IMR-90 (cell line): Measurements from ENCODE around the gene MLLT1. TPM values are rescaled to one million over a fixed set of nuclear protein-coding genes. Genes with fewer than 3 reads are reported as not detected.

ENCODE experiments used
- ATAC-seq: fragments of 200-7000 bp; cut with Tn5 transposase; 2 replicates; pipeline ENCODE4 v1.9.1; 2020; ENCODE audit warnings: low read depth, mild to moderate bottlenecking, moderate library complexity
- BruUV-seq: library from RNA; stranded (reverse); fragments of 400-500 nt; replicated peaks from 2 replicates; lab custom pipeline; 2021; lab: Mats Ljungman, UMichigan
- CTCF ChIA-PET: fragments of 300-600 bp; formaldehyde crosslinking; extraction: SDS; loops from one replicate; lab custom pipeline; 2021; ENCODE audit warnings: antibody characterized with exemption; lab: Yijun Ruan, JAX
- POLR2A ChIA-PET: fragments of 300-600 bp; sonication (Branson Sonifier 250); formaldehyde crosslinking; loops from one replicate; lab custom pipeline; 2022; ENCODE audit warnings: antibody characterized with exemption; ENCODE audit not compliant: unreplicated experiment; lab: Charles Lee
- DNase-seq: peaks from one replicate; pipeline ENCODE4 v3.0.0; 2013
- H2AFZ ChIP-seq: replicated peaks from 2 replicates; pipeline ENCODE3; 2013; ENCODE audit warnings: low read length, mild to moderate bottlenecking; ENCODE audit not compliant: poor library complexity
- H2AK5ac ChIP-seq: 2 replicates; pipeline ENCODE4 v1.6.1; 2013; ENCODE audit warnings: low read depth, low read length, inconsistent platforms
- H2AK9ac ChIP-seq: replicated peaks from 2 replicates; pipeline ENCODE3; 2013; ENCODE audit warnings: mild to moderate bottlenecking, low read depth, low read length, moderate library complexity; ENCODE audit not compliant: poor library complexity
- H2BK120ac ChIP-seq: 2 replicates; pipeline ENCODE4 v1.6.1; 2013; ENCODE audit warnings: low read depth, low read length, inconsistent platforms
- H2BK15ac ChIP-seq: 3 replicates; pipeline ENCODE4 v1.6.1; 2013; ENCODE audit warnings: low read depth, low read length, inconsistent platforms
- H2BK20ac ChIP-seq: 2 replicates; pipeline ENCODE4 v1.6.1; 2013; ENCODE audit warnings: low read depth, mild to moderate bottlenecking, inconsistent platforms, low read length, moderate library complexity
- H2BK5ac ChIP-seq: 2 replicates; pipeline ENCODE4 v1.6.1; 2013; ENCODE audit warnings: mild to moderate bottlenecking, low read depth, low read length, inconsistent platforms; ENCODE audit not compliant: poor library complexity, severe bottlenecking
- H3K14ac ChIP-seq: replicated peaks from 2 replicates; pipeline ENCODE4 v1.6.1; 2013; ENCODE audit warnings: low read depth, low read length, inconsistent platforms
- H3K18ac ChIP-seq: 2 replicates; pipeline ENCODE4 v1.6.1; 2013; ENCODE audit warnings: low read depth, low read length, control low read depth
- H3K23ac ChIP-seq: 2 replicates; pipeline ENCODE4 v1.6.1; 2013; ENCODE audit warnings: low read depth, low read length, inconsistent platforms
- H3K27ac ChIP-seq: 2 replicates; pipeline ENCODE4 v1.5.1; 2013; ENCODE audit warnings: mild to moderate bottlenecking, control low read depth, low read length; ENCODE audit not compliant: insufficient read depth
- H3K27me3 ChIP-seq: 2 replicates; pipeline ENCODE4 v1.6.1; 2013; ENCODE audit warnings: low read length; ENCODE audit not compliant: control insufficient read depth, insufficient read depth
- H3K36me3 ChIP-seq: 2 replicates; pipeline ENCODE4 v1.6.1; 2013; ENCODE audit warnings: low read length, mixed read lengths; ENCODE audit not compliant: control insufficient read depth, insufficient read depth
- H3K4ac ChIP-seq: 2 replicates; pipeline ENCODE4 v1.6.1; 2013; ENCODE audit warnings: low read depth, low read length, inconsistent platforms
- H3K4me1 ChIP-seq: 2 replicates; pipeline ENCODE4 v1.6.1; 2013; ENCODE audit warnings: low read length, mixed read lengths; ENCODE audit not compliant: control insufficient read depth, insufficient read depth
- H3K4me2 ChIP-seq: 2 replicates; pipeline ENCODE4 v1.6.1; 2013; ENCODE audit warnings: low read depth, mild to moderate bottlenecking, control low read depth, low read length, moderate library complexity
- H3K4me3 ChIP-seq: 2 replicates; pipeline ENCODE4 v1.5.1; 2013; ENCODE audit warnings: low read depth, mild to moderate bottlenecking, control low read depth, low read length, moderate library complexity; ENCODE audit not compliant: insufficient read depth
- H3K56ac ChIP-seq: 2 replicates; pipeline ENCODE4 v1.6.1; 2013; ENCODE audit warnings: low read length, inconsistent platforms; ENCODE audit not compliant: insufficient read depth; ENCODE audit errors: extremely low read depth
- H3K79me1 ChIP-seq, 2 experiments: 2 replicates each; pipeline ENCODE4 v1.6.1; 2013; ENCODE audit warnings: low read length in 2 of 2, inconsistent platforms in 1 of 2, low read depth in 1 of 2
- H3K9ac ChIP-seq: 2 replicates; pipeline ENCODE4 v1.6.1; 2013; ENCODE audit warnings: low read depth, low read length, control low read depth
- H3K9me1 ChIP-seq: 2 replicates; pipeline ENCODE4 v1.6.1; 2013; ENCODE audit warnings: low read length, inconsistent platforms; ENCODE audit not compliant: insufficient read depth
- H3K9me3 ChIP-seq: 2 replicates; pipeline ENCODE4 v1.6.1; 2013; ENCODE audit warnings: low read length; ENCODE audit not compliant: control insufficient read depth, insufficient read depth
- H4K20me1 ChIP-seq: 2 replicates; pipeline ENCODE4 v1.6.1; 2013; ENCODE audit warnings: low read length, inconsistent platforms; ENCODE audit not compliant: insufficient read depth
- H4K5ac ChIP-seq: 2 replicates; pipeline ENCODE4 v1.6.1; 2013; ENCODE audit warnings: mild to moderate bottlenecking, low read depth, low read length, control low read depth
- H4K8ac ChIP-seq, 2 experiments: 2 replicates each; pipeline ENCODE4 v1.6.1; 2013; ENCODE audit warnings: low read depth in 2 of 2, low read length in 2 of 2, control low read depth in 1 of 2, inconsistent platforms in 1 of 2
- H4K91ac ChIP-seq: 2 replicates; pipeline ENCODE4 v1.6.1; 2013; ENCODE audit warnings: low read depth, low read length, inconsistent platforms; ENCODE audit not compliant: insufficient read depth
- BHLHE40 ChIP-seq: fragments of 150-350 bp; IDR thresholded peaks from 2 replicates; pipeline ENCODE4 v1.6.1; 2016; ENCODE audit warnings: mild to moderate bottlenecking, low read depth, low read length
- CEBPB ChIP-seq: IDR thresholded peaks from 2 replicates; pipeline ENCODE4 v1.6.1; 2012; ENCODE audit warnings: low read depth, low read length, improper control_type of control experiment
- CHD1 ChIP-seq: IDR thresholded peaks from 2 replicates; pipeline ENCODE4 v1.6.1; 2012; ENCODE audit warnings: low read depth, low read length, improper control_type of control experiment
- ELK1 ChIP-seq: fragments of 150-350 bp; IDR thresholded peaks from 2 replicates; pipeline ENCODE4 v1.6.1; 2016; ENCODE audit warnings: low read depth, mild to moderate bottlenecking, low read length, moderate library complexity, borderline replicate concordance
- FOS ChIP-seq: fragments of 150-350 bp; IDR thresholded peaks from 2 replicates; pipeline ENCODE4 v1.6.1; 2016; ENCODE audit warnings: low read depth, low read length
- MAFK ChIP-seq: IDR thresholded peaks from 2 replicates; pipeline ENCODE4 v1.6.1; 2012; ENCODE audit warnings: low read depth, low read length, improper control_type of control experiment
- MAZ ChIP-seq: IDR thresholded peaks from 2 replicates; pipeline ENCODE4 v1.6.1; 2012; ENCODE audit warnings: low read depth, mild to moderate bottlenecking, low read length, improper control_type of control experiment, moderate library complexity, borderline replicate concordance
- MXI1 ChIP-seq: IDR thresholded peaks from 2 replicates; pipeline ENCODE4 v1.6.1; 2012; ENCODE audit warnings: low read depth, mild to moderate bottlenecking, low read length, moderate library complexity, borderline replicate concordance
- NFE2L2 ChIP-seq: fragments of 150-350 bp; IDR thresholded peaks from 2 replicates; pipeline ENCODE4 v1.6.1; 2016; ENCODE audit warnings: low read depth, mild to moderate bottlenecking, low read length
- POLR2A ChIP-seq: IDR thresholded peaks from 2 replicates; pipeline ENCODE4 v1.6.1; 2012; ENCODE audit warnings: mild to moderate bottlenecking, low read depth, low read length
- RAD21 ChIP-seq: IDR thresholded peaks from 2 replicates; pipeline ENCODE4 v1.6.1; 2012; ENCODE audit warnings: low read length, improper control_type of control experiment
- RCOR1 ChIP-seq: IDR thresholded peaks from 2 replicates; pipeline ENCODE4 v1.6.1; 2012; ENCODE audit warnings: mild to moderate bottlenecking, low read length, improper control_type of control experiment; ENCODE audit not compliant: insufficient replicate concordance
- RFX5 ChIP-seq: IDR thresholded peaks from 2 replicates; pipeline ENCODE4 v1.8.0; 2012; ENCODE audit warnings: low read depth, mild to moderate bottlenecking, low read length, moderate library complexity
- WGBS, 2 experiments: methylation state at CpG; one replicate each; pipeline versions ENCODE4 v1.1.5 to v1.1.7; 2013; ENCODE audit warnings: missing lambda C conversion rate in 2 of 2; ENCODE audit not compliant: insufficient read length in 1 of 2; ENCODE audit errors: extremely low coverage in 2 of 2; 5-methylcytosine and 5-hydroxymethylcytosine counted together
- dilution Hi-C: fragments of 300-500 bp; cut with HindIII; formaldehyde crosslinking; loops from one replicate; pipeline ENCODE4 v1.14.3; 2018; ENCODE audit warnings: low sequenced_read_pairs; ENCODE audit not compliant: unreplicated experiment
- in situ Hi-C: fragments of 300-500 bp; cut with MboI; formaldehyde crosslinking; loops from 3 replicates; pipeline ENCODE4 v1.14.3; 2019; ENCODE audit warnings: low sequenced_read_pairs, inconsistent platforms, mixed read lengths
- intact Hi-C: fragments of 100-400 bp; cut with micrococcal nuclease; formaldehyde crosslinking; loops from 2 replicates; pipeline ENCODE4 v1.10.0; 2022
- polyA plus RNA-seq, 3 experiments: library from polyadenylated mRNA; depleted of rRNA; stranded (reverse); fragments of >200 nt; gene quantifications; 2 replicates each; pipeline ENCODE4 v1.2.3, GENCODE V29; 2012; ENCODE audit warnings: low replicate concordance in 1 of 3
- total RNA-seq: library from RNA; depleted of rRNA; stranded (reverse); fragments of >200 nt; gene quantifications from 2 replicates; pipeline ENCODE4 v1.2.3, GENCODE V29; 2012
- TF ChIP-seq, protein P1 (sequence below): conservative IDR thresholded peaks from 2 replicates; pipeline ENCODE4 v1.5.1; 2012; ENCODE audit warnings: mild to moderate bottlenecking, low read depth, low read length, improper control_type of control experiment
- TF ChIP-seq, protein P2 (sequence below): fragments of 150-350 bp; IDR thresholded peaks from 2 replicates; pipeline ENCODE4 v1.6.1; 2017; ENCODE audit warnings: mild to moderate bottlenecking, antibody characterized with exemption, low read length, low read depth

The MLLT1 gene
- total and polyA plus RNA-seq, 2 of the 4 experiments (the other 2 are of a cell fraction) = 1.3 to 30.6 TPM

DNA sequence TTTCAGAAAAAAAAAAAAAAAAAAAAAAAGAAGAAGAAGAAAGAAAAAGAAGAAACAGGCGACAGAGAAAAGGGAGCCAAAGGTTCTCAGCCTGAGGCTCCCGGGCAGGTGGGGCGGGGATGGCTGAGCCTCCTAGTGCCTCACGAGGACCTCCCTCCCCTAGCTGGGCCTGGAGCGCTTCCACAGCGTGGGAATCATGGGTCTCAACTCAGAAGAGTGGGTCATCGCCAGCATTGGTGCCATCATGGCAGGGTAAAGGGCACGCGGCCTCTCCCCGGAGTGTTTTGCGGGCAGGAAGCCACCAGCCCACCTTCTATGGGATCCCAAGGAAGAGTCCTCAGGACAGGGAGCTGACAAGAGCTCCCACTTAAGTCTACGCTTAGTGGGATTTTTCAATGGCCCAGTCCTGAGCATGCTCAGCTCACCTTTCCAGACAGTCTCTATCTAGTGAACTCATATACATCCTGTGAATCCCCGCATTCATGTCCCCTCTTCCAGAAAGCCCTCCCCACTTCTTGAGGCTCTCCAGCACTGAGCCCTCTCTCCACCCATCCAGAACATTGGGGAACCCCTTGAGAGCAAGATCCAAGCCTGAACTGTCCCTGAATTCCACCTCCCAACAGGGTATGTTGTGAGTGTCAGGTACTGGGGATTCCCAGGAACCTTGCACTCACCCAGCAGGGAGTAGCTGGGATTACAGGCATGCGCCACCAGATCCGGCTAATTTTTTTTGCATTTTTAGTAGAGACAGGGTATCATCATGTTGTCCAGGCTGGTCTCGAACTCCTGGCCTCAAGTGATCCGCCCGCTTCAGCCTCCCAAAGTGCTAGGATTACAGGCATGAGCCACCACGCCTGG, 74.7 kb downstream of the MLLT1 start:
- Histone ChIP-seq H3K4ac (no peak overlapping the region), H3K36me3 (no peaks in the 10 kb centered on the region), H3K9ac (no peak overlapping the region), H3K18ac (no peak overlapping the region), H3K4me1 (peaks cover 6% of the 10 kb centered on the region), H2BK120ac (no peak overlapping the region), H3K9me3 (no peaks in the 10 kb centered on the region), H2AK9ac (no peak overlapping the region), H3K4me2 (no peak overlapping the region), H3K56ac (no peak overlapping the region), H3K14ac (no peak overlapping the region), H3K27me3 (no peaks in the 10 kb centered on the region), H3K23ac (no peak overlapping the region), H4K91ac (no peak overlapping the region), H3K27ac (no peak overlapping the region), H4K20me1 (no peaks in the 10 kb centered on the region), H2AK5ac (no peak overlapping the region), H3K9me1 (no peaks in the 10 kb centered on the region; the same call in 1 of the 2 replicates), H2AFZ (no peak overlapping the region), H4K8ac (no peak overlapping the region), H3K79me1 (no peaks in the 10 kb centered on the region), H2BK15ac (no peak overlapping the region), H2BK5ac (no peak overlapping the region), H4K5ac (no peak overlapping the region), H2BK20ac (no peak overlapping the region), H3K4me3 (no peak overlapping the region)
- dilution Hi-C loops = no loop called here
- in situ Hi-C loops = no loop called here
- ChIA-PET CTCF (interaction anchor here (0.8 kb wide), 1 partner anchor 156 kb away, joined by 3 read pairs; no protein-coding TSS in a partner anchor), POLR2A (no interaction called here)
- 100% methylated on average over 6 of the region's 19 CpGs; no CpG with 5 or more reads in 1 of the 2 experiments for WGBS, 2 experiments
- intact Hi-C loops = no loop called here
- DNase-seq (no peak), ATAC-seq (no peak)
- BruUV-seq = no TSS peak
- no peak for TF ChIP-seq MAFK
- TF ChIP-seq RAD21 = no peak
- no peak for TF ChIP-seq NFE2L2
- TF ChIP-seq ELK1 = no peak
- TF ChIP-seq POLR2A = no peak
- no peak for TF ChIP-seq CHD1
- TF ChIP-seq CEBPB = no peak
- no peak for TF ChIP-seq MXI1
- no peak for TF ChIP-seq RFX5
- no peak for TF ChIP-seq BHLHE40
- TF ChIP-seq RCOR1 = no peak
- no peak for TF ChIP-seq FOS
- no peak for TF ChIP-seq MAZ
- TF ChIP-seq, protein P1, sequence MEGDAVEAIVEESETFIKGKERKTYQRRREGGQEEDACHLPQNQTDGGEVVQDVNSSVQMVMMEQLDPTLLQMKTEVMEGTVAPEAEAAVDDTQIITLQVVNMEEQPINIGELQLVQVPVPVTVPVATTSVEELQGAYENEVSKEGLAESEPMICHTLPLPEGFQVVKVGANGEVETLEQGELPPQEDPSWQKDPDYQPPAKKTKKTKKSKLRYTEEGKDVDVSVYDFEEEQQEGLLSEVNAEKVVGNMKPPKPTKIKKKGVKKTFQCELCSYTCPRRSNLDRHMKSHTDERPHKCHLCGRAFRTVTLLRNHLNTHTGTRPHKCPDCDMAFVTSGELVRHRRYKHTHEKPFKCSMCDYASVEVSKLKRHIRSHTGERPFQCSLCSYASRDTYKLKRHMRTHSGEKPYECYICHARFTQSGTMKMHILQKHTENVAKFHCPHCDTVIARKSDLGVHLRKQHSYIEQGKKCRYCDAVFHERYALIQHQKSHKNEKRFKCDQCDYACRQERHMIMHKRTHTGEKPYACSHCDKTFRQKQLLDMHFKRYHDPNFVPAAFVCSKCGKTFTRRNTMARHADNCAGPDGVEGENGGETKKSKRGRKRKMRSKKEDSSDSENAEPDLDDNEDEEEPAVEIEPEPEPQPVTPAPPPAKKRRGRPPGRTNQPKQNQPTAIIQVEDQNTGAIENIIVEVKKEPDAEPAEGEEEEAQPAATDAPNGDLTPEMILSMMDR = no peak
- TF ChIP-seq, protein P2, sequence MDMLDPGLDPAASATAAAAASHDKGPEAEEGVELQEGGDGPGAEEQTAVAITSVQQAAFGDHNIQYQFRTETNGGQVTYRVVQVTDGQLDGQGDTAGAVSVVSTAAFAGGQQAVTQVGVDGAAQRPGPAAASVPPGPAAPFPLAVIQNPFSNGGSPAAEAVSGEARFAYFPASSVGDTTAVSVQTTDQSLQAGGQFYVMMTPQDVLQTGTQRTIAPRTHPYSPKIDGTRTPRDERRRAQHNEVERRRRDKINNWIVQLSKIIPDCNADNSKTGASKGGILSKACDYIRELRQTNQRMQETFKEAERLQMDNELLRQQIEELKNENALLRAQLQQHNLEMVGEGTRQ = no peak
